ENCODE measurements around the gene RRP8. TPM values are rescaled to one million over a fixed set of nuclear protein-coding genes. Genes with fewer than 3 reads are reported as not detected.
A peak's percentile ranks its signal among the peaks of the same experiment; 100 is the strongest.

Gene RRP8
- total and polyA plus RNA-seq, 9 of the 15 experiments (the other 6 are each of a cell fraction or from before 2014, with no cell fraction given): 5.7 to 47.3 (median 32.6) TPM

GRCh38 chr11:6635082-6635932 lies 31.9 kb upstream of the RRP8 start (continued):
- TF ChIP-seq FOXA3 (CRISPR knock-in tag; conservative IDR thresholded peaks at IDR 0.05 in 1 of 2, IDR thresholded peaks at IDR 0.05 in 1 of 2): peak in 1 of 2 experiments; percentile 51; a peak in 2 of 4 replicates
- no peak for TF ChIP-seq ZNF124 (CRISPR knock-in tag; IDR thresholded peaks at IDR 0.05)
- peak; percentile 59 for TF ChIP-seq MEIS2 (IDR thresholded peaks at IDR 0.05; ENCODE audit: partially characterized antibody)
- TF ChIP-seq NR2C2 (CRISPR knock-in tag; IDR thresholded peaks at IDR 0.05): peak; percentile 88
- peak; percentile 90 for TF ChIP-seq NR2C2 (tag; IDR thresholded peaks at IDR 0.05)
- TF ChIP-seq NR2F6 (CRISPR knock-in tag; IDR thresholded peaks at IDR 0.05): no peak
- TF ChIP-seq TFAP4 (CRISPR knock-in tag; IDR thresholded peaks at IDR 0.05; ENCODE audit: borderline replicate concordance): peak; percentile 46; the same call in 1 of the 2 replicates
- TF ChIP-seq ZNF431 (CRISPR knock-in tag; IDR thresholded peaks at IDR 0.05): no peak
- TF ChIP-seq ZNF395 (CRISPR knock-in tag; IDR thresholded peaks at IDR 0.05): peak; percentile 53; the same call in 1 of the 2 replicates
- TF ChIP-seq CBX1 (IDR thresholded peaks at IDR 0.05; ENCODE audit: low read depth): no peak
- peak in 1 of 2 experiments; percentile 8 for TF ChIP-seq E2F6 (IDR thresholded peaks at IDR 0.05; ENCODE audit: borderline replicate concordance in 1 of 2, extremely low read depth in 1 of 2, insufficient read depth in 1 of 2, insufficient read length in 1 of 2, low read depth in 1 of 2, low read length in 1 of 2, poor library complexity in 1 of 2, severe bottlenecking in 1 of 2)
- 0 out of 2 replicates have a peak, but pooled peaks have one; percentile 18 for TF ChIP-seq L3MBTL2 (IDR thresholded peaks at IDR 0.05)
- TF ChIP-seq ARNT (IDR thresholded peaks at IDR 0.05): no peak
- TF ChIP-seq NR2C1 (IDR thresholded peaks at IDR 0.05): peak; percentile 92
- TF ChIP-seq NR2C1 (tag; IDR thresholded peaks at IDR 0.05): peak; percentile 91

Measured in K562 (cell line).